ENCODE measurements around the gene RPS24.
"Not testable (repeated sequence)": the region's sequence is repeated elsewhere in the genome, so short reads cannot be mapped to it uniquely, and the experiment has no call there.

Gene RPS24

DNA sequence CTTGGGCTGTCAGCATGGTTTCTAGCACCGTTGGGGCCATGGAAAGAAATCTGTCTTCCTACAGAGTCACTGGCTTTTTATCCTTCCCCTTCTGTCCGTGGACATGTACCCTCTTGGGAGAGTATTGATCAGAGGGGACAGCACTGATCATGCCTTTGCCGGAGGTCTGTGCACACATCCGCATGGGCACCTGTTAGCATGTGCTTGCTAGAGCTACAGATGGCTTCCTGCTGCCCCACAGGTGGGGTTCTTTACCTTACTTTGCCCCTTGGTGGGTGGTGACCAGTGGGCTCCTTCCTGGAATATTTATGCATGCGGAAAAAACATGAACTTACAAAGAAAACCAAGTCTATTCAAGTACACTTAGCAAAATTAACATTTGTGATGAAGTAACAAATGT, 24.9 kb downstream of the RPS24 start:
- no peak for DNase-seq

DNA sequence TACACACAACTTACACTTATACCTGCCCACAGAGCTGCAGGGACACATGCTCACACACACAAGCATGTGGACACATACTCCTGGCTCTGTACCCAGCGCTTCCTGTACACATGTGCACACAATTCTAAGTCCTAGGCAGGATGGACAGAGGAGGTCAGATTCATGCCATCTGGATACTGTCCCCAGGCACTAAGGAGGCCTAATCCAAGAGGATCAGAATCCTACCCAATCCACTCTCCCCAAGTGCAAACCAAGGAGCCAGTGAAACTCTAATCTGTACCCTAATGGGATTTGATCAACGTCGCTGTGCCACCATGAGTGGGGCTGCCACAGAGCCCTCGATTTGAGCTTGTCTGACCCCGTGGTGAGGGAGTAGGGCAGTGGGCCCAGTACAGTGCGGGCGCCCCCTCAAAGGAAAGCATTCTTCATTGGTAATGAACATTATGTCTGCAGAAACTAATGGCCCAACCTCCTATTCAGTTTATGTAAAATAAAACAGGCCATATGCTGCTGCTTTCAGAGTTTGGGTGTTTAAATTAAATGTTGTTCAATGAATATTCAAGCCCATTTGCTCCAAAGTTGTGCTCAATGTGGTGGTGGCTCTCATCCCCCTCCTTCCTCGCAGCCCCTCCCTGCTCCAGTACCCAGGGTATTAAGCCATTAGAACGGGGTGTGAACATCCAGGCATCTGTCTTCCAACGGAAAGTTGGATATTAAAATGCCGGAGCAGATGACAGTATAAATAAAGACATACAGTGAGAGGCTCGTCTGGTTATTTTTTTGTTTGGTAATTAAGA, 26.4 kb downstream of the RPS24 start:
- no peak for DNase-seq

DNA sequence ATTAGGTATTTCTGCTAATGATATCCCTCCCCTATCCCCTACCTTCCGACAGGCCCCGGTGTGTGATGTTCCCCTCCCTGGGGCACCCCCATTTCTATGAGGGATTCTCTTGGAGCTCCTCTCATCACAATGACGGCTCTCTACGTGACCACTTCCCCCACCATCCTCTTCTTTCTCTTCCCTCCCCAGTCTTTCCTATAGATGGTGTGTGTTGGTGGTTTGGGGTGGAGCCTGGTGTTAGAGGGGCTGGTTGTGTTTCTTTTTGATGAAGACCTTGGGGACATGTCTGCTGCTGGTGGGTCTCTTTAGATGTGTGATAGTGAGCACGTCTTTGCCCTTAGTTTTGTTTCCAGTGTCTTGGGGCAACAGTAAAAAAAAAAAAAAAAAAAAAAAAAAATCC, 28.6 kb downstream of the RPS24 start:
- no peak for DNase-seq

DNA sequence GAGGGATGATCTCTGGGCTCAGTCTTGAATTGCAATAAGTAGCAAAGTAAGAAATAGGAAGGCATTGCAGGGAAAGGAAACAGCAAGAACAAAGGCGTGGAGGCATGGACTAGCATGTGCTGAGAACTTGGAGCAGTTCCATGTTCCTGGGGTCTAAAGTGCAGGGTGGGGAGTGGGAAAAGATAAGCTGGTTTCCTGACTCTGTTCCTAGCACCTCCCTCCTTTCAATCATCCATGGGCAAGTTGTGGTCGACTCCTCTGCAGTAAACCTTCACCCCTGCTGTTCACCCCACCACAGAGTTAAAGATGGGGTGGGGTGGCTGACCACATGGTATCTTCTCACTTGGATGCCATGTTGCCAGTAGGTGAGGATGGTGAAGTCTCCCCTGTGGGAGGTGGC, 29.6 kb downstream of the RPS24 start:
- DNase-seq: no peak

DNA sequence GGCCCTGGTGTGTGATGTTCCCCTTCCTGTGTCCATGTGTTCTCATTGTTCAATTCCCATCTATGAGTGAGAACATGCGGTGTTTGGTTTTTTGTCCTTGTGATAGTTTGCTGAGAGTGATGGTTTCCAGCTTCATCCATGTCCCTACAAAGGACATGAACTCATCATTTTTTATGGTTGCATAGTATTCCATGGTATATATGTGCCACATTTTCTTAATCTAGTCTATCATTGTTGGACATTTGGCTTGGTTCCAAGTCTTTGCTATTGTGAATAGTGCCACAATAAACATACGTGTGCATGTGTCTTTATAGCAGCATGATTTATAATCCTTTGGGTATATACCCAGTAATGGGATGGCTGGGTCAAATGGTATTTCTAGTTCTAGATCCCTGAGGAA, 31.3 kb downstream of the RPS24 start:
- not testable (repeated sequence) for DNase-seq

DNA sequence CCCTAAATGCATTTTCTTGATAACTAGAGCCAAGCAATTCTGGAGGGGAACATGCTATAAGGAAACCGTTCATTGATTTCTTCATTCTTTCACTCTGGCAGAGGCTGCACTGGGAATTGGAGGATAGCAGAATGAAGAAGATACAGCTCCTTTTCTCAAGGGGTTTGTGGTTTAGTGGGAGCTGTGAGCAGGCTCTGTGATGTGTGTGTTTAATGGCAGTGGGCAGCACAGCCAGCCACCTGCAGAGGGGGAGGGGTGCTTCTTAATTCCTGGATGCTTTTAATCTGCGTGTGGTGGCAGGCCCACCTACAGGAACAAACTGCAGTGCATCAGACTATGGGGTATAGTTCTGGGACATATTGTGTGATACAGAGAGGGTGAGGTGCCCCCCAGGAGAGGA, 31.9 kb downstream of the RPS24 start:
- no peak for DNase-seq

DNA sequence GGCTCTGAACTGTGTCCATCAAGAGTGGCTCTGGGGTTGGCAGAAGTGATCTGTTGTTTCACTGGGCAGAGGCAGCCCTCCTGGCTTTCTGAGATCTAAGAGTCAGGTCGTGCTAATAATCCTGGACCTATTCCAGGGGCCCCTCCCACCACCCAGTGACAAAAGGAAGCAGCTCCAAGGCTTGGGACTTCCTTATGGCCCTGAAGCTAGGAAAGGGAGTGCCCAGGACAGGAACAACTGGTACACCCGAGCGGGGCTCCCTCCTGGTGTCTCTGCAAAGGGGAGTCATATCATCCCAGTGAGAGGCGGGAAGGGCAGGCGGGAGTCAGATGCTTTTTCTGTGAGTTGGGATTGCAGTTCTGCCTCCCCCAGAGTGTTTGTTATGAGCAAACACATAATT, 32.3 kb downstream of the RPS24 start:
- no peak for DNase-seq

DNA sequence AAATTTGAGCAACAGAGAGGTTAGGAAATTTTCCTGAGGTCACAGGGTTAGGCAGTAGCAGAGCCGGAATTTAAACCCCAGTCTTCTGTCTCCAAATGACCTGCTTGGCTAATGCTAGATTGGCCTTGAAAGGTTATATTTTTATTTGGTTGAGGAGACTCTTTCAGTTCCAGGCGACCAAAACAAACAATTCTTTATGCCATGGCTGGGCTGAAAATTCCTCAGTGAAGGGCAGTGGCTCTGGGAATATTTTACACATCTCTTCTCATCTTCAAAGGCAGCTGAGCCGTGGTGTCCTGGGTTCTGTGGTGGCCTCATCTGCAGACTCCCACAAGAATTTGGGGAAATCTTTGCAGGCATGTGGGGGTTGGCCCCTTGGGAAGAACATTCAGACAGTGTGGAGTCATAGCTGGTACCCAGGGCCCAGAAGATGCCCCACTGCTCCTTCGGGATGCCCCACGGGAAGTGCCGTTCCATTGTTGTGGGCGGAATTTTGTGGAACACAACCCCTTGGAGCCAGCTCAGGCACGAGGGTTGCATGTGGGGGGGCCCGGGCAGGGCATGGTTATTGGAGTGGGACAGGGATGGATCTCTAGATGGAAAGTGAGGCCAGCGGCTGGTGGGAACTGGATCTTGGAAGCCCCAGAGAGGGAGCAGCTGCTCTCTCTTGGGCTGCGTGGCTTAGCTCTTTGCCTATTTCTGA, 33.2 kb downstream of the RPS24 start:
- no peak for DNase-seq

DNA sequence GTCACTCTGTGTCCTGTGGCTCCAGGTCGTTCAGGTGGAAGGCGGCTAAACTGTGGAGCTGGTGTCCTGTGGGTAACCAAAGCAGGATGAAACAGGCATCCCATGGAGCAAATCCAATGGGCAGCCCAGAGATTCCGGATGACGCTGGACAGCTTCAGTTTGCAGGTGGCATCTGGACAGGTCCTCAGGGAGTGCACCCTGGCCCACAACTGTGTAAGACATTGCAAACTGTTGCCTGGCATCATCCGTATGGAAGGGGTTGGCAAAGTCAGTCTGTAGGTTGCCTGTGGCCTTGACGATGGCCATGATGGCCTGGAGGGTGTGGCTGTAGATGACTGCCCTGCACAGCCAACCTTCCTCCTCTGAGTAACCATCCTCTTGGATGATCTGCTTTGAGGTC, 35.5 kb downstream of the RPS24 start:
- DNase-seq: no peak

DNA sequence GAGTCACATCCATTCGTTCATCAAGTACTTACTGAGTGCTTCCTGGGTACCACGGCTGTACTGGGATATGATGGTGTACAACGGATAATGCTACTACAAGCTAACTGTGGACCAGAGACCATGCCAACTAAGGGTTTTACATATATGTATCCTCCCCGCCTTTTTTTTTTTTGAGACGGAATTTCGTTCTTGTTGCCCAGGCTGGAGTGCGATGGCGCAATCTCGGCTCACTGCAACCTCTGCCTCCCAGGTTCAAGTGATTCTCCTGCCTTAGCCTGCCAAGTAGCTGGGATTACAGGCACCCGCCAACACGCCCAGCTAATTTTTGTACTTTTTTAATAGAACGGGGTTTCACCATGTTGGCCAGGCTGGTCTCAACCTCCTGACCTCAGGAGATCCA, 36.4 kb downstream of the RPS24 start:
- DNase-seq: not testable (repeated sequence)

DNA sequence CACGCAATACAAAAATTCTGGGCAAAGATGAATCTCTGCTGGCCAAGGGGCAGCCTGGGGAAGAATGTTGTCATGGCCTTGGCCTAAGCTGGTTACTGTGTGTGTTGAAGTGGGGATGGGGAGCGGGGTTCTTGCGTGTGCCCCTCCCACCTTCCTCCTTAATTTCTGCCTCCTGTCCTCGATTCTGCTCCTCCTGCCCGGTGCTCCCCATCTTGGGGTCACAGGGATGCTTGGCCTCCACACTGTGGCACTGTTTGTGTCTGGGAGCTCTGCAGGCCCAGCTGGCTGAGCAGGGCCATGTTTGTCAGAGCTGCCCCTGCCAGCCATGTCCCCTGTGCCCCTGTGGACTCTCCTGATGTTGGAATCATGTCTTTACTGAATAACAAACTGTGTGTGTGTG, 37.1 kb downstream of the RPS24 start:
- DNase-seq: no peak

DNA sequence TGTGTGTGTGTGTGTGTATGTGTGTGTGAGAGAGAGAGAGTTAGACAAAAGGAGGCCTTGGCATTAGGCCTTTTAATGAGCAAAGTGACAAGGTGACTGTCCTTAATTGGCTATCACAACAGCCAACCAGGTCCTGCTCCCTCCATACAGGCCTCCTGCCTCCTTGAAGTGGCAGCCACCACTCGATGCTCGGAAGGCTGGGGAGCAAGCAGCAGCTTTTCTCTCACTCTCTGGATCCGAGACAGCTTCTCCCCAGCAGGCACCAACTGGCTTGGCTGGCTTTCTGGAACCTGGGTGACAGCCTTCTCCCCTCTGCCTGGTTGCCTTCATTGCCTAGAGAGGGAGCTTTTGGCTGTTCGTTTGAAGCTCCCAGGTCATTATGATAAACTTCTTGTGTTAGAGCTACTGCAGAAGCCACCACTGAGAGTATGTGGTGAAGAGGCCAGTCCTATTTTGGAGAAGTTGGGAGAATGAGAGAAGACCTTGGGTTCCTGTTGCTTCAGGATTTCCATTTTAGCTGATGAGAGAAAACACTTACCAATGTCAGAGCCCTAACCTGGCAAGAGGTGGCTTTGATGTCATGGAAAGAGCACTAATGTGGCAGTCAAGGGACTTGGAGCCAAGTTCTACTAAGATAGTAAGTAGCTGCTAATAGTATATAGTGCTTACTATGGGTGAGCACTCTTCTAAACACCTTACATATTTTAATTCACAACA, 37.6 kb downstream of the RPS24 start:
- DNase-seq: no peak

DNA sequence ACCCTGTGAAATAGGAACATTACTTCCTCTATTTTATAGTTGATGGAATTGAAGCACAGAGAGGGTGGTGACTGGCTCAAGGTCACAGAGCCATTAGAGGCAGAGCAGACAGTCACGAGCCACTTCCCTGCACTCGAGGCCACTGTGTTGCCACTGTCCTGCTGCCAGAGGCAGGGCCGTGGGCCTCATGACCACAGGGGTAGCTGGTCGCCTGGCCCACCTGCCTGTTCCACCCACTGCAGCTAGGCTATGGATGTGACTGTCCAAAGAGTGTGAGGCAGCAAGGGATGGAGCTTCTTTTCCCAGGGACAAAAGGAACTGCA, 38.2 kb downstream of the RPS24 start:
- DNase-seq: no peak

DNA sequence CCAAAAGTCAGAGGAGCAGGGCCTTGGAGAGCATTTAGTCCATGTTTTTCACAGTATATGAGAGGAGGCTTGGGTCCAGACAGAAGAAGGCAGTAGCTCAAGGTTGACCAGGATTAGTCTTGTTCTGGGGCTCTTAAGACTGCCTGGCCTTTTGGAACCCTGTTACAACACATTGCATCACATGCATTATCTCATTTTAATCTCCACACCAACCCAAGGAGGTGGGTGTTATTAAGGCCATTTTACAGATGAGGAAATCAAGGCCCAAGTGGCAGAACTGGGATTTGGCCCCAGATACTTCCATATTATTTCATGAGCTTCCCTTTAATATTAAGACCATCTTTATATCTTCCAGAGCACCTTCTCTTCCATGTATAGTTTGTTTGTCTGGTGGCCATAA, 38.8 kb downstream of the RPS24 start:
- DNase-seq: no peak

DNA sequence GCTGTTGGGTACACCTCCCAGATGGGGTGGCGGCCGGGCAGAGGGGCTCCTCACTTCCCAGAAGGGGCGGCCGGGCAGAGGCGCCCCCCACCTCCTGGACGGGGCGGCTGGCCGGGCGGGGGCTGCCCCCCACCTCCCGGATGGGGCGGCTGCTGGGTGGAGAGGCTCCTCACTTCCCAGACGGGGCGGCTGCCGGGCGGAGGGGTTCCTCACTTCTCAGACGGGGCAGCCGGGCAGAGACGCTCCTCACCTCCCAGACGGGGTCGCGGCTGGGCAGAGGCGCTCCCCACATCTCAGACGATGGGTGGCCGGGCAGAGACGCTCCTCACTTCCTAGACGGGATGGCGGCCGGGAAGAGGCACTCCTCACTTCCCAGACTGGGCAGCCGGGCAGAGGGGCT, 42.1 kb downstream of the RPS24 start:
- not testable (repeated sequence) for DNase-seq

DNA sequence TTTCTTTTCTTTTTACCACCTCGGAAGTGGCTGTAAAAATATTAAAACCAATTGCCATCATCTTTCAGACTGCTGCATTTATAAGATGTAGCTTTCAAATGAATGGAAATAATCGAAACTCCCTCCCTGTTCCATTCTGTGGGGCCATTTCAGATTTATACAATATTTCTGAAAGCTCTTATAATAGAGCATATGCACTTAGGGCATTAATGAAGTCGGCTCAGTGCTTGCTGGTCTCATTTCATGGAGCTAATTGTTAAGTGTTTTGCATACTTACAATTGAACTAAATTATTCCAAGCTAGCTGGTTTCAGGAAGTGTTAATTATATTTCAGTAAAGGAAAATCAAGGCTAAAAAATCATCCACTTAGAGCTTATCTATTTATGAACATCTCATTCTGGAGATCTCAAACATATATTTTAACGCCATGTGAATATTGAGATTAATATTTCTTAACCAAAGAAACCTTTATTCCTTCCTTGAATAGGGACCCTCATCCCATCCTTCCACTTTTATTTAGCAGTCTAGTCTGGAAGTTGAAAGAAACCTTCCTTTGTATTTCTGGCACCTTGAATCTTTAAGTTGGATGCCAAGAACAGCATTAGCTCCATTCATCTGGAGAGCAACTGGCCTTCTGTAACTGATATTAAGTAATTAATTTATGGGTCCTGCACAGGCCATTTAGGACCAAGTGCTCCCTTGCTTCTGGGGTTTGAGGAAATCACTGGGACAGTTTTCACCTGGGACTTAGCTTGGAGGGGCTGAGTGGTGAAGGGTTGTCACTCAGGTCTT, 45.1 kb downstream of the RPS24 start:
- DNase-seq: no peak

DNA sequence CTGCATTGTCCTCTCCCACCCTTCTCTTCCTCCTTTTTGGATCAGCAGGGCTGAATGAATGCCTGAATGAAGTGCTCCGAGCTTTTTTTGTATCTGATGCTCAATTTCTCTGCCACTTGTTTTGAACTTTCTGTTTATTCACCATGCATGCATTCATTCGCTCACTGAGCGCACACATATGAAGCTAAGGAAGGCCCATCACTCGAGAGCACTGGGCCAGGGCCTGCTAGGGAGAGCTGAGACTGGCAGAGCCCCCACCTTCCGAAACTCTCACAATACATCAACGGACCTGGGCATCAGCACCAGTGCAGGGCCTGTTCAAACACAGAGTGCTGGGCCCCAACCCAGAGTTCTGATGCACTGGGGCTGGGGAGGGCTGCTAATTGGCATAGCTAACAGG, 45.7 kb downstream of the RPS24 start:
- no peak for DNase-seq

DNA sequence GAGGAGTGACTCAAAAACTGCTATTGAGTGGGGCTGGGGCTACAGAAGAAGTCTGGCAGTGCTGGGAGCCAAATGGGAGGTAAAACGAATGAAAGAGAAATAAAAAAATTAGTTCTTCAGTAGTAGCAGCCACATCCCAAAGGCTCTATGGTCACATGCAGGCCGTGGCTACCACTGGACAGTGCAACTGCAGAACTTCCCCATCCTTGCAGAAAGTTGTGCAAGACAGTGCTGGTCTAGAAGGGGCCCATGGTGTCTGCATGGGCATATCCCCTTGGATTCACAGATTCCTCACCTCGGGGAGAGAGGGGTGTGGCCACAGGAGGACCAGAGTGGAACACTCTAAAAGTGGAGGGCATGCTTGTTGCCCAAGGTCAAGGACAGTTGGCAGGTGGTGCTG, 47.6 kb downstream of the RPS24 start:
- no peak for DNase-seq

DNA sequence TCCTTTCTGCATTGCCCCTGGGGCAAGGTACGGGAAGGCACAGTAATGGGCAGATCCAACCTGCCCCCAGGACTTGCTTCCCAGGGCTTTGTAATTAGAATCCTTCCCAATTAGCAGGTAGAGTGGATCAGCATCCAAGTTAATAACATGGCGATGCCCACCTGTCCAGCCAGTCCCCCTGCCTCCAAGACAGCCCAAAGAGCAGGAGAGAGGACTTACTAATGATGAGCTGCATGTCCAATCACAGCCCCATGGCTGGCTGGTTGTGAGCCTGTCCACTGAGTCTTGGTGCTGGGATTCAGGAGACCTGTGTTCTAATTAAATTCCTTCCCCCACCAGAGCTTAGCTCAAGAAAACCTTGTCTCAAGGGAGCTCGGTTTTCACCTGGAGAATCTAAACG, 49.0 kb downstream of the RPS24 start:
- DNase-seq: no peak
